GM18526 (cell line): ENCODE results near the gene AMBRA1.

Source experiments
- POLR2A ChIP-seq: IDR thresholded peaks from 3 replicates; pipeline ENCODE4 v1.6.1; 2011; ENCODE audit not compliant: insufficient read length; ENCODE audit errors: extremely low read depth

Gene AMBRA1

DNA sequence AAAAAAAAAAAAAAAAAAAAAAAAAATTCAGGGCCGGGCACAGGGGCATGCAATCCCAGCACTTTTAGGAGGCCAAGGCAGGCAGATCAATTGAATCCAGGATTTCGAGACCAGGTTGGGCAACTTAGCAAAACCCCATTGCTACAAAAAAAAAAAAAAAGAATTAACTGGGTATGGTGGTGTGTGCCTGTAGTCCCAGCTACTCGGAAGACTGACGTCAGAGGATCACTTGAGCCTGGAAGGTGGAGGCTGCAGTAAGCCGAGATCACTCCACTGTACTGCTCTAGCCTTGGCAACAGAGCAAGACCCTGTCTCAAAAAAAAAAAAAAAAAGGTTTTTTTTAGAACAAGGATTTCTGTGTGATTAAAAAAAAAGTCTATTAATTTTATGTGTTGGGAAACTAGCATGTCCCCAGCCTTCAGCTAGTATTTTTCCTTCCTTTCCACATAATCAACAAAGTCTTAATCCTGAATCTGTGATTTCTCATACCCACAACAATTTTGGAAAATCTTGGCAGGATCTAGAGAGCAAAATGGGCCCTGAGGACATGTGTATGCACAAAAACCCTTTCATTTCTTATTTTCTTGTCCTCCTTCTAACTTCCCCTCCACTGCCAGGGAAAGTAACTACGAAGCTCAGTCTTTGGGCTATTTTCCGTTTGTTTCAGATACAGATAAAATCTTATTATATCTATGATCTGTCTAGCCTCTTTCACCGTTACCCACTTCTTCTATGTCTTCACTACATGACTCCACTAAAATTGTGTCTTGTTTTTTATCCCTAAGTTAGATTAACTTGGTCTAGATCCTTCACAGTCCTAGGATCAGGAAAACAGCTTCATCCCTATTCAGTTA is 5.7 kb upstream of the AMBRA1 start:
- TF ChIP-seq POLR2A = no peak

DNA sequence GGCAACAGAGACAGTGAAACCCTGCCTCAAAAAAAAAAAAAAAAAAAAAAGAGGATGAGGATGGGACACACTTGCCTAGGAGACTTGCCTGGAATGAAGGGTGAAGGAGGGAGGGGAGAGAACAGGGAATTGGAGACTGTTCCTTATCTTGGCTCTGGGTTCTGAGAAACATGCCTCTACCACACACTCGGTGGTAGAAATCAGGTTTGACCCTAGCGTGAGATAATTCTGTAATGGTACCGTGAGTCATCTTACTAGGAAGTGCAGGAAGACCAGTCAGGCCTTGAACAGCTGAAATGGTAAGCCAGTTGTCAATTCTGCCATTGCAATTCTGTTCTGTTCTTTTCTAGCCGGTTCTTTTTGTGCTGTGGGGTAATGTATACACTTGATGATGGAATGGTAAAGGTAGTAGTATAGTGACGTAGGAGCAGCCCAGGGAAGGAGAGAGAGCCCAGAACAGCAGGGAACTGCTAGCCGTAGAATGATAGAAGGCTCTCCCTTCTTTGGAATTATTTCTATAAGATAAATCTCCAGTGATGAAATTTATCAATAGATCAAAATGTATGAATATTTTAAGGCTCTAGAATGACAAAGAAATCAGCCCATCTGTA is 3.9 kb upstream of the AMBRA1 start:
- TF ChIP-seq POLR2A = no peak

DNA sequence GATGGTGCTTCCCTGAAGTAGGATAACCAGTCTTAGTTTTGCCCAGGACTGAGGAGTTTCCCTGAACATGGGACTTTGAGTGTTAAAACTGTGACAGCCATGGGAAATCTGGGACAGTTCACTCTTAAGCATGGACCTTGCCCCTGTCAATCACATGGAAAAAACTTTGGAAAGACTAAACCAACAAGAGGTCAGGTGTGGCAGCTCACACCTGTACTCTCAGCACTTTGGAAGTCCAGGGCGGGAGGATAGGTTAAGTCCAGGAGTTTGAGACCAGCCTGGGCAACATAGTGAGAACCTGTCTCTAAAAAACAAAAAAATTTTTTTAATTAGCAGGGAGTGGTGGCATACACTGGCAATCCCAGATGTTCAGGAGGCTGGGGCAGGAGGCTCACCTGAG is 3.3 kb upstream of the AMBRA1 start:
- TF ChIP-seq POLR2A = no peak

GRCh38 chr11:46594785-46595184 is 962 bp upstream of the AMBRA1 start:
- TF ChIP-seq POLR2A = no peak

GRCh38 chr11:46594374-46594700 is 514 bp upstream of the AMBRA1 start:
- no peak for TF ChIP-seq POLR2A

DNA sequence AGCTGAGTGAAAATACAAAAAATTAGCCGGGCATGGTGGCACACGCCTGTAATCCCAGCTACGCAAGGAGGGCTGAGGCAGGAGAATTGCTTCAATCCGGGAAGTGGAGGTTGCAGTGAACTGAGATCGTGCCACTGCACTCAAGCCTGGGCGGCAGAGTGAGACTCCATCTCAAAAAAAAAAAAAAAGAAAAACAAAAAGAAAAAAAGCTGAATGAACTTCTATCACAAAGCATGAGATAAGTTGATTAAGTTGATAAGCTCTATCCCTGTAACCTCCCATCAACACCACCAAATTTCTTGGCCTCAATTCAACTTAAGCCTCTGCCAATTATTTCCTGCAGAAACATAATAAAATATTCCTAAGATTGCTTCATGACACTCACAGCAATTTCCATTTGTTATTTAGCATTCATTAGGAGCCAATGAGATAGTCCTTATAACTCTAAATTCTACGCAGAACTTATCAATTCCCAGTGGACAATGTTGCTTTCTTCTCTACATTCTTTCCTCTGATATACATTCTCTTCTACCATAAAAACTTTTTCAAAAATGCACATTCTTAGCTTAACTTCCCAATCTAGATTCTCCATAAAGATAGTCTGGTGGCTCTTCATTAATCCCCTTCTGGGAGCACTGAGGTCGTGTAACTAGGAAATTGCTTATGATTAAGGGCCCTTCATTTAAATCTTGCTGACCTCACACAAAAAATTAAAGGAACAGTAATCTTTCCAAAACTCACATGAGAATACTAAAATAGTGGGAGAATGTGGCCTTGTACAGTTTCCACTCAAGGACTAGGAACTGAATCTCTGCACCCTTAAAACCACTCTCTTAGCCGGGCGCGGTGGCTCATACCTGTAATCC is 2.9 kb downstream of the AMBRA1 start:
- TF ChIP-seq POLR2A = no peak

DNA sequence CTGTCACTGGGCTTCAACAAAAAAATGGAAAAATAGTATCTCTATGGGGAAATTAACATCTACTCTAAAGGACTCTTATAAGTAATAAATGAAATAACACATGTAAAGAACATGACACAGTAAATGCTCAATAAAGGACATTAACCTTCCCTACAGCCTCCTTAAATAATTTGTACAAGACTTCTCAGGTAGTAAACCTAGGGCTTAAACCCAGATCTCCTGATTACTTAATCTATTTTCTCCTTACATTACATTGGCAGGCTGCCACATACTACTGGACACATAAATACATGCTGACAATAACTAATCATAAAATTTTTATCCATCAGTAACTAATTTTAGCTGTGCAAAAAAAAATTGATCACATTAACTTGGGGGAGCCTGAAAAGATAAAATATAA is 4.9 kb downstream of the AMBRA1 start:
- TF ChIP-seq POLR2A = no peak

GRCh38 chr11:46588131-46588530 is 5.7 kb downstream of the AMBRA1 start:
- TF ChIP-seq POLR2A = no peak

DNA sequence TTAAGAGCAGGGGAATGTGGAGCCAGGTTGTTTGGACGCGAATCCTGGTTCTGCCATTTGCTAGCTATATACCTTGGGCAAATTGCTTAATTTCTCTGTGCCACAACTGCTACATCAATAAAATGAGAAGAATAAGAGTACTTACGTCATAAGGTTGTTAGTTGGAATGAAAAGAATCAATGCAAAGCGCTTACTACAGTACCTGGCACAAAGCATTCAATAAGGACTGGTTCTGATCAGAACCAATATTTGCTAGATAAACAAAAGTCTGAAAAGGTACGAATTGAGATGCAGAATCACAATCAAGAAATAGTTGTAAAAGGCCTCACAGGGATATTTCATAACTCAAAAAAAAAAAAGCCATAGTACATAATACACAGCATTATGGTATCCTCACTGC is 11.2 kb downstream of the AMBRA1 start:
- TF ChIP-seq POLR2A = no peak

- no peak for TF ChIP-seq POLR2A
Measured at GRCh38 chr11:46577058-46577457, 16.8 kb downstream of the AMBRA1 start.

GRCh38 chr11:46574656-46575055 is 19.2 kb downstream of the AMBRA1 start:
- no peak for TF ChIP-seq POLR2A

- no peak for TF ChIP-seq POLR2A
Measured at GRCh38 chr11:46570790-46571398, 22.9 kb downstream of the AMBRA1 start.

DNA sequence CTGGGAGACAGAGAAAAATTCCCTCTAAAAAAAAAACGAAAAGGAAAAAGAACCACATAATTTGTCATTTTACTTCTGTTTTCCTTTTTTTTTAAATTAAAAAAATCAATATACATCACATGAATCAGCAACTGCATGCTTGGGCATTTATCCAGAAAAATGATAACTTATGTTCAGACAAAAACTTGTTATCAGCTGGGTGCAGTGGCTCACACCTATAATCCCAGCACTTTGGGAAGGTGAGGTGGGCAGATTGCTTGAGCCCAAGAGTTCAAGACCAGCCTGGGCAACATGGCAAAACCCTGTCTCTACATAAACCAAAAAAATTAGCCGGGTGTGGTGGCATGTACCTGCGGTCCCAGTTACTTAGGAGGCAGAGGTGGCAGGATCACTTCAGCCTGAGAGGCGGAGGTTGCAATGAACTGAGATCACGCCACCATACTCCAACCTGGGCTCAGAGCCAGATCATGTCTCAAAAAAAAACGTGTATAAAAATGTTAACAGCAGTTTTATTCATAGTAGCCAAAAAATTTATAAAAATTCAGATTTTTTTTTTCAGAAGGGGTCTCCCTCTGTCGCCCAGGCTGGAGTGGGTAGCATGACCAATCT is 28.5 kb downstream of the AMBRA1 start:
- no peak for TF ChIP-seq POLR2A

- TF ChIP-seq POLR2A = no peak
Measured at GRCh38 chr11:46564459-46564858, 29.4 kb downstream of the AMBRA1 start.

- no peak for TF ChIP-seq POLR2A
Measured at GRCh38 chr11:46562527-46562926, 31.3 kb downstream of the AMBRA1 start.
